Stimulated activated CD4-positive, alpha-beta T cell treated with anti-CD3 and anti-CD28 coated beads, Interleukin-1b, Interleukin-23, amount 100 ng/mL, for 48 hours (primary cell): ENCODE data around the gene NR6A1.

Experiments used
- DNase-seq: peaks from one replicate; pipeline ENCODE4 v3.0.0-alpha.2; 2020

The NR6A1 gene

DNA sequence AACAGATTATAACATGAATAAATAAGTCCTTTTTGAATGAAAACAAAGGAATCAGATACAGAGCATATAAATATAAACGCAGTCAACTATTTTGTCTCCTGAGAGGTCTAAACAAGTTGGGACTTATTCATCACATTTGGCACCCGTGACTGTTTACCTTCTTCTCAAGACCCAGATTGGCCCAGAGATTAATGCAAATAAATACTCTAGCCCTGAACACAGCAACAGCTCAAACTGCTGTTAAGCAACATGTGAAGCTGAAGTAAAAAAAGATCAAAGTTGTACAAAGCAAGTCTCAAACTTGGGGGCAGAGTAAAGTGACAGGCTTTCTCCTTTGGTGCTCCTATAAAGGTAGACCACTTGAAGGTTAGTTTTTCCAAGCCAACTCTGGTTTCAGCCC is 168.9 kb downstream of the NR6A1 start:
- DNase-seq: no peak

DNA sequence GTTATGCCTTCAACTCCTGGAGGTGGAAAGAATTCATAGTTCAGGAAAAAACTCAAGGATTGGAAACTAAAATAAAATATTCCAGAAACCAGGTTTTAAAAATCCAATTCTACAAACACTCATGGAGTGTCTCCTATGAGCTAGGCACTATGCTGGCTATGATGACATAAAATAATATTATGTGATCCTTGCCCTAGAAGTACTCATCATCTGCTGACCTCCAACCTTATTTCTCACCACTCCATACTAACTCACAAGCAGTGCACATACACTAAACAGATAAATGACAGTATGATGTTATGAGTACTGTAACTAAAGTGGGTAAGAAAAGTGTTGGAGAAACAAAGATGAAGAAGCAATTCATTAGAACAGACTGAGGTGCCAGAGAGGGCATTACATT is 170.7 kb downstream of the NR6A1 start:
- DNase-seq: no peak

DNA sequence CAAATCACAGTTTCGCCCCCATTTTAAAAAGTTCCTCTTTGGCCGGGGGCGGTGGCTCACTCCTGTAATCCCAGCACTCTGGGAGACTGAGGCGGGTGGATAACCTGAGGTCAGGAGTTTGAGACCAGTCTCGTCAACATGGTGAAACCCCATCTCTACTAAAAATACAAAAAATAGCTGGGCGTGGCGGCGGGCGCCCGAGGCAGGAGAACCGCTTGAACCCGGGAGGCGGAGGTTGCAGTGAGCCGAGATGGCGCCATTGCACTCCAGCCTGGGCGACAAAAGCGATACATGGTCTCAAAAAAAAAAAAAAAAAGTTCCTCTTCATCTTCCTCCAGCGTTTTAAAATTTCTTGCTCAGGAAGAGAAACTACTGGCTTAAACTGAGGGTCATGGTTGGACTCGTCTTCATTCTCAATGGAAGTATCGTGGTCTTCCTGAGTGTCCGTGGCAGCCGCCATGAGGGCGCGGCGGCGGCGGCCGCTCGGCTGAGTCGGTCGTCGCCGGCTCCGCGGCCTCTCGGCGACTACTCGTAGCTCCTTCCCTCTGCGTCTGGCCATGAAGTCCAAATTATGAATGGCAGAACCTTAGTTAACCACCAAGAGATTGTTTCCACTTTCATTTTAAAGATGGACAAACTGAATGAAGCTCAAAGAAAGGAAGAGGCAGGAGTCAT is 171.9 kb downstream of the NR6A1 start:
- no peak for DNase-seq

DNA sequence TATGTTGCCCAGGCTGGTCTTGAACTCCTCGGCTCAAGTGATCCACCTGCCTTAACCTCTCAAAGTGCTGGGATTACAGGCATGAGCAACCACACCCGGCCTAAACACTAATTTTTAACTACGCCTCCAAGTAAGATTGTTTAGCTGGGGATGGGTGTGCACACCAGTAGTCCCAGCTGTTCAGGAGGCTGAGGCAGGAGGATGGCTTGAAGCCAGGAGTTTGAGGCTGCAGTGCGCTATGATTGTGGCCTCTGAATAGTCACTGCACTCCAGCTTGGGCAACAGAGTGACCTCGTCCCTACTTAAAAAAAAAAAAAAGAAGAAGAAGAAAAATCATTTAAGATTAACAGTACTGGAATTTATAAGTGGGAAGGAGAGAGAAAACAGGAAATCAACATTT is 173.1 kb downstream of the NR6A1 start:
- DNase-seq: no peak

DNA sequence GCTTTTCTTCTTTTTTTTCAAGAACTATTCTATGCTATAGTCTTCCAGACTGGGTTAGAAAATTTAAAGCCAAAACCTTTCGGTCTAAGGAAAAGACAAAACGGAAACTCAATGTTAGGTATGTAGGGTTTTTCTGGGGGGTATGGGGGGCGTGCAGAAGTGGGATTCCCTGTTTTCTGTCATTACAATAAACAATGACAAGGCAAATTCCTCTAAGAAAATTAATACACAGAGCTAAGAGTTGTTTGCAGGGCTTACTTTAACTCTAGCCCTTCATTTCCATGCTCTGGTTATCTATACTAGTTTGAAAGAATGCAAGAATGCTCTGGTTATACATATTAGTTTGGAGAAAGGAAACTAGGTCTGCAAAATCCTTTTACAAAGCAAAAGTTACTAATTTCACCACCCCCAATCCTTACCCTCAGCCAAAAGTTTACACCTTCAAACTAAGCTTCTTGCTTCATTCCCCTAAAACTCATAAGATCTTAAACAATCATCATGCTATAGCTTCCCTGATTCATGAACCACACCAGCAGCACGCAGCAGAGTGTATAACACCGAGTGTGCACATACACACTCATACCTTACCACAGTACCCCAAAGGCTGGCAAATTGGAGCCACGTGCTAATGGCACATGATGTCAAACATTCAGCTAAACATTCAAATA is 174.8 kb downstream of the NR6A1 start:
- DNase-seq: no peak

DNA sequence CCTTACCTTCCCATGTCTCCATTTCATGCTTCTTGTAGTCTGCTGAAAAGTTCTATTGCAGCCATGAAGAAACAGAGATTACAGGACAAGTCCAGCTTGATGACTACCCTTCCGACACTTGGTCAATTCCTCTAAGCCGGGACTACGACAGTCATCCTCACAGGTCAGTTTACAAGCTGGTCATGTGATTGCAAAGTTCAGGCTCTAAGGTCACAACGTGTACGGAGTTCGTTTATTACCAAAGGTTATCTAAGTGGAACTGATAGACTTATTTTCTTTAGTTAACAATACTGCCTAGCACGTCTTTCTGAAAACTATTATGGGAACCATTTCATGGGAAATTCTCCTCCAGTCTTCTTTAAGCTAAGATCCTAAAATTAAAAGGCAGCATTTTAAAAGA is 175.4 kb downstream of the NR6A1 start:
- DNase-seq: no peak

DNA sequence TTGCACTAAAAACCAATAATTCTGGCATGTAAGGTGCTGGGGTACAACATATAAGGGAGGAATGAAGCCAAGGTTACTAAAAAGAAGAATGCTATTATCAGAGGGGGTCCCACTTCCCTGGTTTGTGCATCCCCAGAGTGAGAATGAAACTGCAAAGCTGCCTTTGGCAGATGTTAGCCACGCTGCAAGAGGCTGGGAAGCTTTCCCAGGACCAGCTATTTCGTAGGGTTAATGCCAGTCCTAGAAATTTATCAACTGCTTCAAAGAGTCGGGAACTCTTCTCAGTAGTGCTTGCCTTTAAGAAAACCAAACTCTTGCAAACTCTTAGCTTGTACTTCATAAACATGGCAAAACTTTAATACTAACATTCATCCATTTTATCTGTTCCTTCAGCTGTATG is 176.4 kb downstream of the NR6A1 start:
- DNase-seq: no peak

DNA sequence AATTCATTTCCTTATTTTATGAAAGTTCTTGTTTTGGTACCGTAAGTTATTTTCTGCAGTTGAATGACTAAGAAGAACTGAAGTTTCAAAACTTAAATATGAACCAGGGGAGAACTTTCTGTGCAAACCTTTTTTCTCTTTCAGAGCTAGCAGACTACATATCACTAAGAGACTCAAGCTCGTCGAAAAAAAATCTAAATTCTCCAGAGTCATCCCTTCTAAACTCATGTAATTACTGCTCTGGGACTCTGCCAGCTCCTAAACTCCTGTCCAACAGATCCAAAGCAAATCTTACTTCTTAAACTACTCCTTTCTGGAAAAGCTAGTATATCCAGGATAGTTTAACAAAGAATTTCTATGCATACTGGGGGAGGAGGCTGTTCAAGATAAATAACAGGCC is 176.9 kb downstream of the NR6A1 start:
- DNase-seq: no peak

DNA sequence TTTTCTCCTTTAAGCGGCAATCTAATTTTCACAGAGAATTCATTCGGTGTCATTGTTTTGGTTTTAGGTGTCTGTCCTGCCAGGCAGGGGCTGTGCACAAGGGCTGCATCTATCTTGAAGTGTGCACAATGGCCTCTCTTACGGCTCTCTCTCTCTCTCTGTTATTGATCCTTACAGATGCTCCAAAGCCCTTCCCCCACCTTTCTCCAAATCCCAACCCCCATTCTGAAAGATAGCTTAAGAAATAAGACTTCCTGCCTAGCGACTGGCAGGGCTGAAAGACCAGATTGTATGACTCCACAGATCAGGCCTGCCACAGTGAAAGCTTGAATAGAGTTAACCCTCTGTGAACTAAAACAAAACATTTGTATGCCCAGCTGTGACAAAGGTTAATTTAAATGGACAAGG is 177.5 kb downstream of the NR6A1 start:
- no peak for DNase-seq

DNA sequence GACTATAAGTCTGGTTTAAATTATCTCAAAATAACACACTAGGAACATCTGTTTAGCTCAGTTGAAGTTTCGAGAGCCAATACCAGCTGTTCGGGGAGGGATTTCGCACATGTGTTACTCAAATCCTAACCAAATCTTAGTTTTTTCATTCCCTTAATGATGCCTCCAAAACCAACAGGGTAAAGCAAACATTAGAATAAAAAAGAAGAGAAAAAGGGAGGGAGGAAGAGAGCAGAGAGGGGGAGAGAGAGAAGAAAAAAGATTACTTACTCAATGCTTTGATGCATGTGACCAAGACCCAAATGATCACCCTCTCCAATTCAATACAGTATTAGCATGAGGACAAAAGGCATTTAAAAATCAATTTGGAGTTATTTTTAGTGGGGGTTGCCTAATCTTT is 177.9 kb downstream of the NR6A1 start:
- no peak for DNase-seq

DNA sequence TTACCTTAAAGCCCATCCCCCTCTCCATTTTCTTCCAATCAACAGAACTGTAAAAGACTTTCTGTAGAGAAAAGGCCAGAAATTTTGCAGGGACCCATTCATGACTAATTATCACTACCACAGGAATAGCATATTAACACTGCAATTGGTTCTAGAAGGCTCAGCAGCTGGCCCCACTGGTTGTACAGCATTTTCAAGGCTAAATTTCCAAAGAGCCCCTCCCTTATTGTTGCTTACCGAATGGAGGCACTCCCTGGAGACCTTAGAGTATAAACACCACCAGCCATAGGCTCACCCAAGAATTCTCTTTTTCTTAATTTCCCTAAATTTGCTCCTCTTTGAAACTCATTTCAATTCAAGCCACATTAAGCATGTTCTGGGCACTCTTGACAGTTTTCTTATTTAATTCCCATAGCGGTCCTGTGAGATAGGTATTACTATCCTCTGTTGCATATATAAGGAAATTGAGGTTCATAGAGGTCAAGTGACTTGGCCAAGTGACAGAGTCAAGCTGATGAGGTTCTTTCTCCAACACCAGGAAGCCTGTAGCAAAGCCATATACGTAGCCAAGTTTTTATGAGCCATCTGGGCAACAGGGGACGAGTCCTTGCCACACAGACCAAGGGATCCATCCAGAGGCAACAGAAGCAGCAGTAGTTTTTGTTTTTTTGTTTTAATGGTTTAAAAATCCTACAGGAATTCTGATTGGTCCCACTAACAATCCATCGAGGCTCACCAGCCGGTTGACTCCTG is 180.0 kb downstream of the NR6A1 start:
- no peak for DNase-seq

DNA sequence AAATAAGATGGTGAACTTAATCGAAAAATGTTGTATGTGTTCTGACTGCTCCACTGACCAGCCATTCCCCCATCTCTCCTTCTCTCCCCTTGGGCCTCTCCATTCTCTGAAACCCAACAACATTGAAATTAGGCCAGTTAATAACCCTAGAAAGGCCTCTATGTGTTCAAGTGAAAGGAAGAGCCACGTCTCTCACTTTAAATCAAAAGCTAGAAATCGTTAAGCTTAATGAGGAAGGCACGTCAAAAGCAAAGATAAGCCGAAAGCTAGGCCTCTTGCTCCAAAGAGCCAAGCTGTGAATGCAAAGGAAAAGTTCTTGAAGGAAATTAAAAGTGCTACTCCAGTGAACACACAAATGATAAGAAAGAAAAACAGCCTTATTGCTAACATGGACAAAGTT is 186.5 kb downstream of the NR6A1 start:
- DNase-seq: no peak

DNA sequence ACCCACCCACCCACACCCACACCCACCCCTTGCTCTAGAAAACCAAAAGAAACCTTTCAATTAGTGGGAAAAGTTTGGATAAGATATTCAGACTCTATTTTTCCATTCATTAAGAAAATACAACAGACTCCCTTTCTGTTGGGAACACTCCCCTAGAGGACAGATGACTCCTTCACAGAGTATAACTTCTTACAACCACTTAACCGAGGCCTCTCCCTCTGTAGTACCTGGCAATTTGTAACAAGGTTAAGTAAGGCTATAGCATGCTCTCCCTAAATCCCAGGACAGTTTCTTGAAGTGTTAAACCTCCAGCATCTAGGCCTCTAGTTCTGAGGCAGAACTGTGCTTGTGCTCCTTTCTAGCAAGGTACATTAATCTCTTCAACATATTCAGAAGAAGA is 188.0 kb downstream of the NR6A1 start:
- DNase-seq: no peak

DNA sequence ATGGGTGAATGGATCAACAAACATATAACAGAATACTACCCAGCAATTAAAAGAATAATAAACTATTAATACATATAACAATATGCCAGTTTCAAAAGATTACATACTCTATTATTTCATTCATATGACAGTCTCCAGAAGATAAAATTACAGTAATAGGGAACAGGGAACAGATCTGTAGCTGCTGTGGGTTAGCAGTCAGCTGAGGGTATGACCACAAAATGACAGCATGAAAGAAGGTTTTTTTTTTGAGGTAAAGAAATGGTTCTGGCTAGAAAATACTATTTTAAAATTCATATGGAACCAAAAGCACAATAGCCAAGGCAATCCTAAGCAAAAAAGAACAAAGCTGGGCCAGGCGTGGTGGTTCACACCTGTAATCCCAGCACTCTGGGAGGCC is 190.9 kb downstream of the NR6A1 start:
- no peak for DNase-seq

DNA sequence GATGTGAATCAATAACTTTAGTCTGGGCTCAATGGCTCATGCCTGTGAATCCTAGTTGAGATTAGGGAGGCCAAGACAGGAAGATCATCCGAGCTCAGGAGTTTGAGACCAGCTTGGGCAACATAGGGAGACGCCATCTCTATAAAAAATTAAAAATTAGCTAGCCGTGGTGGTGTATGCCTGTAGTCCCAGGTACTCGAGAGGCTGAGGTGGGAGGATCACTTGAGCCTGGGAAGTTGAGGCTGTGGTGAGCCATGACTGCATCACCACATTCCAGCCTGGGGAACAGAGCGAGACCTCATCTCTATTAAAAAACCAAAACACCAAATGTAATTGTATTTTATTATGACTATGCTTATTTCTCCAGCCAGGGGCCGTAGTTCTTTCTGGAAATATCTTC is 194.4 kb downstream of the NR6A1 start:
- no peak for DNase-seq

DNA sequence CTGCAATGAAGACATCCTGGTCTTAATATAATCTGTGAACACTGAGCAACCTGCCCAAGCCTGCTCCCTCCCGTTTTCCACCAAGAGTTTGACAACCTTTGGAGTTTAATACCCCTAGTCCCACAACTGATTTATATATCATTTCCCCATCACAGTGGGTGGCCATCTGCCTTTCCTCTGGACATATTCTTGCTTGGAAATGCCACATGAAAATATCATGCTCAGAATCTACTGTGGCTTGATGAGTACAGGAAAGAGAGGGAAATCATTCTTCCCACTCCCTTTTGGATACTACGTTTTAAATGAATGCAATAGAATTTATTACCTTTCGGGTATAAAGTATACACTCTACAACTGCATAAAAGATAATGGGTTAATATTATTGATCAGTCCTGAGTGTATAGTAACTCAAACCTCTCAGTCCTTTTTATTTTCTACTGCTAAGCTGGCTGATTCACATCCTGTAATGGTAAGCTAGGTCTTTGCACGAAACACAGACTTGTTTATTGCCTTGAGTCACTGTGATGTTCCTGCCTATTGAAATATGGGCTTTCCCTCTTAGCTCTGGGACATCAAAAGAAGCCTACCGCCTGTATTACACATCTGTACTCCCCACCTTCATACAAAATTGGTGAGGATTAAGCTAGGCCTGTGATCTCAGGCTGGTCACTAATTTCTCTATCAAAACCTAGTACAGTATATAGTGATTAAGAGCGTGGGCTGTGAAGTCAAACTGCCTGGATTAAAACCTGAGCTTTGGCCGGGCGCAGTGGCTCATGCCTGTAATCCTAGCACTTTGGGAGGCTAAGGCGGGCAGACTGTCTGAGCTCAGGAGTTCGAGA is 196.4 kb downstream of the NR6A1 start:
- no peak for DNase-seq

DNA sequence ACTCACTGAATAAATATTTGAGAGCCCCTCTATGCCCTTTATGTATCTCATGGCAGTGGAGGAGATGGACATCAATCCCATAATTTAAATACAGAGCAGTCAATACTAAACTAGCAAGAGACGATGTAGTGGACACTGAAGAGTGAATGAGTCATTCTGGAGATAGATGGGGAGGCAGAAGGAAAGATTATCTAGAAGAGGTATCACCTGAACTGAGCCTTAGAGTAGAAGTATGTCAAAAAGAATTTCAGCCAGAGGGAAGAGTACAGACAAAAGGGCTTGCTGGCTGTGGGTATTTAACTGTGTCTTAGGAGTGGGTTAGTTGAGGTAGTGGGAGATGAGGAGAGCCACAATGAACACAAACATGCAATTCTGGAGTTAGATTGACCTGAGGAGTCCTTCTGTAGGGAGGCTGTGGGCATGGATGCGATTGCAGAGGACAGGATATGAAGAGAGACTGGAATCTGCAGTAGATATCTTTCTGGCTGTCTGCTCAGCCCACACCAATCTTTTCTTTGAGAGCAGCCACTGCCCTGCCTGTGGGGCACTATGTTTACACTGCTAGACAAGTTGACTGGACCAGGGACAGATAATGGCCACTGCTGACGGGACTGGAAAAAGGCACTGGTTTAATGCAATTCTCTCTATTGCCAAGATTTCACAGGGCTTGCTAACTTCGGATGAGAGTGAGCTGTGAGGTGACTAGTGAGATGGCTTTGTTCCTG is 200.0 kb downstream of the NR6A1 start:
- no peak for DNase-seq

DNA sequence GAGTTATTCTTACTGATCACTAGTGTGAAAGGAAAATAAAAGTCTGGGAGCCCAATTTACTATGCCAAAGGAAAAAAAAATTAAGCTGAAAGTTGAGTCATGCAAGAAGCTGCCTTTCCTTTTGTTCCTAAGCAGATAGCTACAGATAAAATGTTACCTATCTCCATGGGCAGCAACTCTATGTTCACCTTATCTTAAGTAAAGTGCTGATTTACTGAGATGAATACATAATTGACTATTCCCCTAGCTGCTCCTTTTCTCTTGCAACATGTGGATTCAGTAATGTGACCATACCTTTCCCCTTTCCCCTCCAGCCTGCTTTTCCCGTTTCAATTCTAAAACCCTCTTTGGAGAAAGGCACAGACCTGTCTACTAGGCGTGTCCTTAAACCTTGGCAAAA is 201.2 kb downstream of the NR6A1 start:
- DNase-seq: no peak

DNA sequence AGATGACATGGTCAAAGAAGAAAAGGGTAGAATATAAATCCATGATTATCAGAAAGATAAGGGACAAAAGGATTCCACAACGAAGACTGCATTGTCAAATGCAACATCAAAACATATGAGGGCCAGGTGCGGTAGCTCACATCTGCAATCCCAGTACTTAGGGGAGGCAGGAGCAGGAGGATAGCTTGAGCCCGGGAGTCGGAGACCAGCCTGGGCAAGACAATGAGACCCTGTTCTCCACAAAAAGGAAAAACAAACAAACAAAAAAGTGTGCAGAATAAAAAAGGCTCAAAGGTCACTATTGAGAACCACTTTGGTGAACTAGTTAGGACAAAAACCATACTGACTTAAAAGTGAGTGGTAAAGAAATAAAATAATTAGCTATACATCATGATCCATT is 203.7 kb downstream of the NR6A1 start:
- no peak for DNase-seq

DNA sequence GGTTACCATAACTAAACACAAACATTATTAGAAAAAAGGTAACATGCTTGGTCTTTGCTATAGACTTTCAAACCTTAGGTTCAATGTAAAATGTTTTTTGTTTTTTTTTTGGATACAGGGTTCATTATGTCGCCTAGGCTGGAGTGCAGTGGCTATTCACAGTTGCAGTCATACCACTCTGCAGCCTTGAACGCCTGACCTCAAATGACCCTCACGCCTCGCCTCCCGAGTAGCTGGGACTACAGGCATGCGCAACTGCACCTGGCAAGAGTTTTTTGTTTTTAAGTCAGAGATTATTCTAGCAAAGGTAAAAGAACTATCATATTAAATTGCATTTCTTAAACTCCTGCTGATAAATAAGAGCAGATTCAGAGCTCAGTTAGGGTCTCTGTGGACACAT is 208.8 kb downstream of the NR6A1 start:
- no peak for DNase-seq

DNA sequence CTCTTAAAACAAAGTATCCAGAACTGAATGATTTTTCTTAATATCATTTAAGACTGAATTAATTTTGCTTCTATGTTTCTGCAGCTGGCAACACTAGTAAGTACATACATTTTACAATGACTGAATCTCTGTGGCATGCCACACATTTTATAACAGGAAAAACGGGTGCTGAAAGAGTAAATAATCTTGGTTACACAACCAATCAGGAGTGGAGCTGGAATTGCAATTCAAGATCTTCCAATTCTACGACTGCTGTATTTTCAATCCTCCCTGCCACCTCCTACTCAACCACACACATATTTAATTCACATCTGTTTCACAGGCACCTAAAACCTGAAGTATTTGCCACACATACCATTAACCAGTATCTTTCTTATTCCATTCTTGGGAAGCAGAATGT is 211.2 kb downstream of the NR6A1 start:
- DNase-seq: no peak

DNA sequence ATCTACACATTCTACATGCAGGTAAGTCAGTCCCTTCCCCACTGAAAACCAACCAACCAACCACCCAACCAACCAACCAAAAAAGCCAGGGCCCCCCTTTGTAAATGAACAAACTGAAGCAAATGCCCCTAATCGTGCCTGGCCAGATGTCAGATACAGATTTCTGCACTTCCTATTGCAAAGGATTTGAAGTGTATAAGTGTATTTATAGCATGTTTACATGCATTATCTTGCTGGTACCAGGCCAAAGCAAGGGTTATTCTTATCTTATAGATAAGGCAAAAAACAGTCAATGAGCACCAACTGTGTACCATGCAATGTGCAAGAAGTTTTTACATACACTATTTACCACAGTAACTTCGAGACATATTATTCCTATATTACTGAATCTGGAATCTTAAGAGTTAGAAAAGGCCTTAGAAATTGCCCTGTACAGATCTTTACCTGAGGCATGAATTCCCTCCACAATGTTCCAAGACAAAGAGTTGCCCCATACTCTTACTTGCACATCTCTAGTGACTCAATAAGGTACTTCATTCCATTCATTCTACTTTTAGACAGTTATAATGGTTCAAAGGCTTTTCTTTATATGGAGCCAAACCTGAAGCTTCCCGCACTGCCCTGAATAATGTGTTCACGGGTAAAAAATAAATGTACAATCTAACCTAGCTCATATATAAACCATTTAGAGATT is 212.2 kb downstream of the NR6A1 start:
- DNase-seq: no peak
